Ovary (tissue), 1 donor: ENCODE data around the gene UGT1A10.

Experiments used
- EP300 ChIP-seq: sonication (generic); formaldehyde crosslinking; IDR thresholded peaks from one replicate; pipeline ENCODE4 v1.6.1; 2017; ENCODE audit warnings: antibody characterized with exemption
- POLR2A ChIP-seq: fragments of 450-650 bp; IDR thresholded peaks from one replicate; pipeline ENCODE4 v1.6.1; 2017; ENCODE audit warnings: antibody characterized with exemption, mild to moderate bottlenecking, moderate library complexity

DNA sequence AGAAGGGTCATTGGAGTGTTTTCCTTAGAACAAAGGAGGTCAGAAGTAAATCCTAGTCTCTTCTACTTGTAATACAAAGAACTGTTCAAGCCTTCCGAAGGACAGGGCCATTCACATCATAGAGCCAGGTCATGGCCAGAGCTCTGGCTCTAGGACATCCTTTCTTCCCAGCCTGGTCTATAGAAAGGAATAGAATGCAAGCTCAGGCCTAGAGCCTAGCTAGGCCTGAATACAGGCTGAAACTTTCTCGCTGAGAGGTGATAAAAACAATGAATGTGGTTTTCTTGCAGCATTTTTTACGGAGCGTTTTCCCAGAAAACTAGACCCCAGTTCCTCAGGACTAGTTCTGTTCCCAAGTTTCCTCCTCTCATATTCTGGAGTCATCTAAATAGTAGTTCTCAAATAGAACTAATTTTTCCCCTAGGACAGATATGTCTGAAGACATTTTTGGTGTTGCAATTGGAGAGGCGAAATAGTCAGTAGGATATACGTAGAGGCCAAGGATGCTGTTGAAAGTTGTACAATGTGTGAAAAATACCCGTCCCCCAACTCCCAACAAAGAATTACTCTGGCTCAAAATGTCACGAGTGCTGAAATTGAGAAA lies 63.3 kb downstream of the UGT1A10 start:
- TF ChIP-seq POLR2A = no peak
- no peak for TF ChIP-seq EP300
